Measurements from ENCODE around the gene BRK1. TPM values are rescaled to one million over a fixed set of nuclear protein-coding genes. Genes with fewer than 3 reads are reported as not detected.
A peak's percentile ranks its signal among the peaks of the same experiment; 100 is the strongest.

BRK1 gene
- total and polyA plus RNA-seq, 9 of the 15 experiments (the other 6 are each of a cell fraction or from before 2014, with no cell fraction given): 105 to 634 (median 250) TPM

GRCh38 chr3:10115326-10116137 is at the start of gene BRK1 (continued):
- TF ChIP-seq SFPQ (IDR thresholded peaks at IDR 0.05; ENCODE audit: low read depth, low read length) (no peak), MIER1 (IDR thresholded peaks at IDR 0.05; ENCODE audit: low read depth) (no peak), ZNF24 (IDR thresholded peaks at IDR 0.05) (no peak), USF2 (CRISPR knock-in tag; IDR thresholded peaks at IDR 0.05) (no peak), ZFP1 (CRISPR knock-in tag; IDR thresholded peaks at IDR 0.05) (no peak), SAP30 (IDR thresholded peaks at IDR 0.05; ENCODE audit: borderline replicate concordance, insufficient read depth, low read depth, low read length, poor library complexity, severe bottlenecking) (peak; percentile 66), TRIM24 (IDR thresholded peaks at IDR 0.05) (no peak), CCAR2 (IDR thresholded peaks at IDR 0.05; ENCODE audit: low read depth, low read length) (no peak), ATF1 (CRISPR knock-in tag; IDR thresholded peaks at IDR 0.05) (no peak), ATF1 (tag; IDR thresholded peaks at IDR 0.05) (peak; percentile 97), SRSF7 (optimal IDR thresholded peaks at IDR 0.05; ENCODE audit: low read depth, low read length) (no peak), HNRNPH1 (optimal IDR thresholded peaks at IDR 0.05; ENCODE audit: low read depth, low read length) (no peak), GATAD2B (IDR thresholded peaks at IDR 0.05; ENCODE audit: borderline replicate concordance) (peak; percentile 41; the same call in 1 of the 2 replicates), TCF7 (IDR thresholded peaks at IDR 0.05; ENCODE audit: borderline replicate concordance) (no peak; the same call in 1 of the 2 replicates), ETV5 (CRISPR knock-in tag; IDR thresholded peaks at IDR 0.05; ENCODE audit: low read depth) (peak; percentile 70), HLTF (IDR thresholded peaks at IDR 0.05) (no peak), MXD1 (CRISPR knock-in tag; IDR thresholded peaks at IDR 0.05; ENCODE audit: borderline replicate concordance, poor library complexity, severe bottlenecking) (peak; percentile 62), ZNF347 (CRISPR knock-in tag; IDR thresholded peaks at IDR 0.05; ENCODE audit: low read depth) (no peak), FOXK1 (CRISPR knock-in tag; IDR thresholded peaks at IDR 0.05; ENCODE audit: borderline replicate concordance) (no peak), ZBED1 (IDR thresholded peaks at IDR 0.05) (peak; percentile 61; the same call in 1 of the 2 replicates), NKRF (IDR thresholded peaks at IDR 0.05; ENCODE audit: borderline replicate concordance) (peak; percentile 48; the same call in 1 of the 2 replicates), MTA2 (IDR thresholded peaks at IDR 0.05; ENCODE audit: low read depth) (no peak)

All from K562 (cell line).